ENCODE results near the gene MTFP1.

- TF ChIP-seq POLR2A (IDR thresholded peaks at IDR 0.05; ENCODE audit: low read length) = peak; percentile 68
- no peak for TF ChIP-seq GATA1 (IDR thresholded peaks at IDR 0.05; ENCODE audit: low read depth, low read length)
These were observed 1.1 kb downstream of the MTFP1 start for GRCh38 chr22:30426388-30427353.

Data from erythroblast (primary cell).